ENCODE measurements around the gene SERPINB8. TPM values are rescaled to one million over a fixed set of nuclear protein-coding genes. Genes with fewer than 3 reads are reported as not detected.
A peak's percentile ranks its signal among the peaks of the same experiment; 100 is the strongest.

The SERPINB8 gene
- polyA plus RNA-seq, 6 donors from 2014 or later: 22.9 to 35.8 (median 29.9) TPM

DNA sequence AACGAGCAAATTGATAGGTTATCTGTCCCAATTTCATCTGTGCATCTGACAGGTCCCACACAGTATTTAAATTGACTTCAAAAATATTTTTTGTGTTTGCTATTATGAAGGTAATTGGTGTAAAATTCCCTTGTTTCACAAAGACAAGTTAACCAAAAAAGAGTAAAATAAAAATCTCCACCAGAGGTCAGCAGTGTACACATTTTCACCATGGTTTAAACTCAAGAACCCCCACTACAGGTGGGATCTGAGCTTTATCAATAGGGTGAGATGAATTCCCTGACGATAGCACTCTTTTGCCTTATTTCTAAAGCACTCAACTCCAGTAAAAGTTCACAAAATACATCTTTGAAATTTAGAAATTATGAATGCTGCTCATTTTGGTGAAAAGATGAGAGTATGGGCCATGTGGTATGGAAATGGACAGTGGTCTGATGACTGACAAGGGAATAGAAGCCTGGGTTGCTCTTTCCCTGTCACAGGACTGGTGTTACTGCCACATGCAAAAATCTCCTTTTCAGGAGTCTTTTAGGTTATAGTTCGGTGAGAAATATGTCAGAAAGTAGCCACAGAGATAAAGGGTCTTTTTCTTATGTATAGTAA, 68.0 kb downstream of the SERPINB8 start:
- Mint-ChIP-seq H3K4me3 (no peak overlapping the region), H3K27ac (peak overlapping the region in 1 of 6 donors; percentile 9), H3K4me1 (no peaks in the 10 kb centered on the region), H3K9me3 (peaks cover 0 to 6% (median 0%) of the 10 kb centered on the region in 7 donors), H3K36me3 (no peaks in the 10 kb centered on the region), H3K27me3 (peaks cover 5 to 15% (median 11%) of the 10 kb centered on the region in 3 donors)
- ATAC-seq (ENCODE audit: low read depth in 2 of 2): peak; percentile 34 to 54
- peak; percentile 38 for DNase-seq

Other genes starting within 250 kb of the SERPINB8 start
- not detected for gene SERPINB7, start 194.7 kb upstream of the SERPINB8 start, polyA plus RNA-seq (ENCODE audit: low read depth in 6 of 6)
- under 1 TPM in 2 of 6 donors, not detected in 4; 0.15 to 0.39 TPM for gene SERPINB2, start 82.4 kb upstream of the SERPINB8 start, polyA plus RNA-seq (ENCODE audit: low read depth in 6 of 6)
- not detected for gene SERPINB10, start 62.1 kb upstream of the SERPINB8 start, polyA plus RNA-seq (ENCODE audit: low read depth in 6 of 6)
- not detected for gene HMSD, start 20.8 kb upstream of the SERPINB8 start, polyA plus RNA-seq (ENCODE audit: low read depth in 6 of 6)
- gene LINC00305, start 179.0 kb downstream of the SERPINB8 start, polyA plus RNA-seq (ENCODE audit: low read depth in 6 of 6): not detected

Measured in naive B cell (primary cell).